Stomach (tissue), 9 donors: ENCODE data around the gene PTBP3. TPM values are rescaled to one million over a fixed set of nuclear protein-coding genes. Genes with fewer than 3 reads are reported as not detected.

Experiments used
- DNase-seq, 2 donors: peaks; one replicate each; pipeline versions ENCODE4 v3.0.0 to v3.0.0-alpha.2; 2013 to 2019
- H3K27ac ChIP-seq, 5 donors: fragments of 200-600 bp in 4 of 5; sonication (generic) in 4 of 5; one replicate each; pipeline ENCODE4 v1.5.1; 2013 to 2019; ENCODE audit warnings: mild to moderate bottlenecking in 1 of 5, moderate library complexity in 1 of 5
- H3K27me3 ChIP-seq, 3 donors: fragments of 200-600 bp; sonication (generic); one replicate each; pipeline ENCODE4 v1.5.1; 2017 to 2019; ENCODE audit warnings: mixed run types in 1 of 3
- H3K36me3 ChIP-seq, 4 donors: fragments of 200-600 bp; sonication (generic); 1 replicate in 3 of 4; 2 replicates in 1 of 4; pipeline ENCODE4 v1.5.1; 2016 to 2019
- H3K4me1 ChIP-seq, 4 donors: fragments of 200-600 bp; sonication (generic); one replicate each; pipeline ENCODE4 v1.5.1; 2016 to 2019
- H3K4me3 ChIP-seq, 4 donors: fragments of 200-600 bp; sonication (generic) in 3 of 4; one replicate each; pipeline ENCODE4 v1.5.1; 2016 to 2019; ENCODE audit warnings: mild to moderate bottlenecking in 1 of 4
- H3K9me3 ChIP-seq, 4 donors: fragments of 200-600 bp; sonication (generic); one replicate each; pipeline ENCODE4 v1.5.1; 2016 to 2019
- EP300 ChIP-seq: sonication (generic); formaldehyde crosslinking; IDR thresholded peaks from one replicate; pipeline ENCODE4 v1.6.1; 2017; ENCODE audit warnings: antibody characterized with exemption
- POLR2A ChIP-seq, 4 donors: fragments of 450-650 bp; IDR thresholded peaks; one replicate each; pipeline ENCODE4 v1.6.1; 2016; ENCODE audit warnings: antibody characterized with exemption in 4 of 4, control low read depth in 2 of 4, mild to moderate bottlenecking in 1 of 4, moderate library complexity in 1 of 4
- POLR2AphosphoS5 ChIP-seq, 3 donors: sonication (generic); formaldehyde crosslinking; IDR thresholded peaks; one replicate each; pipeline ENCODE4 v1.6.1; 2016; ENCODE audit warnings: antibody characterized with exemption in 3 of 3
- WGBS, 5 donors: extraction: QIAGEN DNeasy Blood & Tissue Kit in 3 of 5; methylation state at CpG; one replicate each; pipeline versions ENCODE4 v1.1.5 to v1.1.7; 2013 to 2018; 5-methylcytosine and 5-hydroxymethylcytosine counted together
- intact Hi-C: fragments of 100-400 bp; cut with DNase I; formaldehyde crosslinking; loops from one replicate; pipeline ENCODE4 v1.15.1; 2023; ENCODE audit warnings: low total_unique reads
- polyA plus RNA-seq, 3 donors: library from polyadenylated mRNA; stranded (reverse); fragments of 200-250 nt; gene quantifications; one replicate each; pipeline ENCODE4 v1.2.3, GENCODE V29; 2013
- total RNA-seq, 5 donors: library from RNA; depleted of rRNA; stranded (reverse); fragments of >200 nt; gene quantifications; one replicate each; pipeline versions ENCODE4 v1.1.0 to v1.2.3, GENCODE V29; 2014 to 2016
- TF ChIP-seq, protein P1 (sequence below), 7 experiments: fragments of 450-650 bp in 4 of 7; fragments of 200-600 bp in 3 of 7; sonication (generic) in 3 of 7; IDR thresholded peaks; one replicate each; pipeline ENCODE4 v1.5.1; 2016 to 2019; ENCODE audit warnings: antibody characterized with exemption in 7 of 7, control low read depth in 2 of 7, mild to moderate bottlenecking in 1 of 7
- donor health status: healthy with polysubstance abuse.
- donor health status: Bipolar disorder and iron deficiency.
- donor health status: healthy.

Gene PTBP3
- total and polyA plus RNA-seq, 8 donors, result 11.7 to 90.7 (median 24.1) TPM

DNA sequence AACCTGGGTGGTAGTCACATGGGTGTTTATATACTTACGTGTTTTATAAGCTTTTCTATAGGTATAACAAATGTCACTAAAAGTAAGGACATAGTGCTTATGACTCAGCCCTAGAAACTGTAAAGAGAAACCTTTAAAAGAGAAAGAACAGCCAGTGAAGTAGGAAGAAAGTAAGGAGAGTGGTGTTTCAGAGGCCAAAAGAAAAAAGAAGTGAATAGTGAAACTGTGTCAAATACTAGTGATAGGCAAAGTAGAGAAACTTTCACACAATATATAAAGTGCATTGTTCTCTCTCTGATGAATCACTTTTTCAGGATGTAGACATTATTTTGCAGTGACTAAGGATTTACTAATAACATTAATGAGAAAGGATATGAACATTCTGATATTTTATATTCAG lies 84.1 kb downstream of the PTBP3 start:
- no peak for TF ChIP-seq EP300
- TF ChIP-seq POLR2AphosphoS5 (IDR thresholded peaks at IDR 0.05), result no peak
- TF ChIP-seq POLR2A (IDR thresholded peaks at IDR 0.05), result no peak
- TF ChIP-seq, protein P1, sequence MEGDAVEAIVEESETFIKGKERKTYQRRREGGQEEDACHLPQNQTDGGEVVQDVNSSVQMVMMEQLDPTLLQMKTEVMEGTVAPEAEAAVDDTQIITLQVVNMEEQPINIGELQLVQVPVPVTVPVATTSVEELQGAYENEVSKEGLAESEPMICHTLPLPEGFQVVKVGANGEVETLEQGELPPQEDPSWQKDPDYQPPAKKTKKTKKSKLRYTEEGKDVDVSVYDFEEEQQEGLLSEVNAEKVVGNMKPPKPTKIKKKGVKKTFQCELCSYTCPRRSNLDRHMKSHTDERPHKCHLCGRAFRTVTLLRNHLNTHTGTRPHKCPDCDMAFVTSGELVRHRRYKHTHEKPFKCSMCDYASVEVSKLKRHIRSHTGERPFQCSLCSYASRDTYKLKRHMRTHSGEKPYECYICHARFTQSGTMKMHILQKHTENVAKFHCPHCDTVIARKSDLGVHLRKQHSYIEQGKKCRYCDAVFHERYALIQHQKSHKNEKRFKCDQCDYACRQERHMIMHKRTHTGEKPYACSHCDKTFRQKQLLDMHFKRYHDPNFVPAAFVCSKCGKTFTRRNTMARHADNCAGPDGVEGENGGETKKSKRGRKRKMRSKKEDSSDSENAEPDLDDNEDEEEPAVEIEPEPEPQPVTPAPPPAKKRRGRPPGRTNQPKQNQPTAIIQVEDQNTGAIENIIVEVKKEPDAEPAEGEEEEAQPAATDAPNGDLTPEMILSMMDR (IDR thresholded peaks at IDR 0.05), result no peak
- no peaks in the 10 kb centered on the region for H3K9me3 ChIP-seq
- no peak overlapping the region for H3K4me3 ChIP-seq
- DNase-seq, result no peak
- H3K27me3 ChIP-seq, result no peaks in the 10 kb centered on the region
- WGBS, 5 donors, result 82 to 90% (median 88%) methylated on average over 1 of the region's 1 CpG
- H3K27ac ChIP-seq, result peak overlapping the region in 1 of 5 donors; percentile 16
- intact Hi-C loops, result no loop called here
- peaks cover 0 to 14% (median 7%) of the 10 kb centered on the region in 4 donors for H3K4me1 ChIP-seq
- H3K36me3 ChIP-seq, result peaks cover 0 to 36% (median 27%) of the 10 kb centered on the region in 4 donors

- H3K4me1 ChIP-seq, result peaks cover 0 to 17% (median 7%) of the 10 kb centered on the region in 4 donors
- intact Hi-C loops, result no loop called here
- H3K9me3 ChIP-seq, result no peaks in the 10 kb centered on the region
- H3K27ac ChIP-seq, result no peak overlapping the region
- H3K27me3 ChIP-seq, result no peaks in the 10 kb centered on the region
- 70 to 91% (median 81%) methylated on average over 1 of the region's 1 CpG for WGBS, 5 donors
- no peak overlapping the region for H3K4me3 ChIP-seq
- DNase-seq, result no peak
- peaks cover 0 to 36% (median 27%) of the 10 kb centered on the region in 4 donors for H3K36me3 ChIP-seq
- TF ChIP-seq POLR2A (IDR thresholded peaks at IDR 0.05) (no peak), EP300 (no peak)
- TF ChIP-seq, protein P1 (IDR thresholded peaks at IDR 0.05), result no peak
Measured at GRCh38 chr9:112248722-112249121, 84.7 kb downstream of the PTBP3 start.

DNA sequence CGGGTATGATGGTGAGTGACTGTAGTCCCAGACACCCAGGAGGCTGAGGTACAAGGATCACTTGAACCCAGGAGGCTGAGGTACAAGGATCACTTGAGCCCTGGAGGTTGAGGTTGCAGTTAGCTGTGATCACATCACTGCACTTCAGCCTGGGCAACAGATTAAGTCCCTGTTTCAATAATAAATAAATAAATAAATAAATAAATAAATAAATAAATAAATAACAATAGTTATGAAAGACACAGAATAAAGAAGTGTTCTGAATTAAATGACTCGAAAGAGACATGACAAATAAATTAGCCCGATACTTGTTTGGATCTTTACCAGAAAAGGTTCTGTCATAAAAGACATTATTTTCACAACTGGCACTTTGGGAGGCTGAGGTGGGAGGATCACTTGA lies 86.3 kb downstream of the PTBP3 start:
- Histone ChIP-seq H3K27me3 (no peaks in the 10 kb centered on the region), H3K4me1 (peaks cover 0 to 20% (median 7%) of the 10 kb centered on the region in 4 donors), H3K36me3 (peaks cover 0 to 32% (median 22%) of the 10 kb centered on the region in 4 donors), H3K4me3 (no peak overlapping the region), H3K27ac (no peak overlapping the region), H3K9me3 (no peaks in the 10 kb centered on the region)
- WGBS, 5 donors, result 93 to 98% (median 97%) methylated on average over 3 of the region's 3 CpGs
- no peak for DNase-seq
- intact Hi-C loops, result no loop called here
- TF ChIP-seq POLR2A (IDR thresholded peaks at IDR 0.05) (no peak), EP300 (no peak), POLR2AphosphoS5 (IDR thresholded peaks at IDR 0.05) (no peak)
- TF ChIP-seq, protein P1 (IDR thresholded peaks at IDR 0.05), result no peak

DNA sequence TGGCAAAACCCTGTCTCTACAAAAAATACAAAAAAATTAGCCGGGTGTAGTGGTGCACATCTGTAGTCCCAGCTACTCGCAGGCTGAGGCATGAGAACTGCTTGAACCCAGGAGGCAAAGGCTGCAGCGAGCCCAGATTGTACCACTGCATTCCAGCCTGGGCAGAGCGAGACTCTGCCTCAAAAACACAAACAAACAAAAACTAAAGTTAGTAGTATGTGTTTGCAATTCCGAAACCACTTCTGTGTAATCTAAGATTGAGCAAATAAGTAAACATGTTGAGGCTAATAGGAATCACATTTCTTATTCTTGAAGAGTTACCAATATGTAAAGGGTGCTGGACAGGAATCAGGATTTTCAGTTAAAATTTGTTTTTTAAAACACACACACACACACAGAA lies 88.3 kb downstream of the PTBP3 start:
- peaks cover 0 to 14% (median 10%) of the 10 kb centered on the region in 4 donors for H3K36me3 ChIP-seq
- intact Hi-C loops, result no loop called here
- DNase-seq, result no peak
- WGBS, 5 donors, result 57 to 78% (median 63%) methylated on average over 5 of the region's 5 CpGs
- peaks cover 0 to 32% (median 7%) of the 10 kb centered on the region in 4 donors for H3K4me1 ChIP-seq
- no peak for TF ChIP-seq POLR2AphosphoS5 (IDR thresholded peaks at IDR 0.05)
- TF ChIP-seq POLR2A (IDR thresholded peaks at IDR 0.05), result no peak
- no peak for TF ChIP-seq EP300
- TF ChIP-seq, protein P1 (IDR thresholded peaks at IDR 0.05), result no peak
- peak overlapping the region in 1 of 5 donors; percentile 32 for H3K27ac ChIP-seq
- no peak overlapping the region for H3K4me3 ChIP-seq
- H3K27me3 ChIP-seq, result no peaks in the 10 kb centered on the region
- no peaks in the 10 kb centered on the region for H3K9me3 ChIP-seq
